Renal cortical epithelial cell (primary cell): Measurements from ENCODE around the gene EML1. TPM values are rescaled to one million over a fixed set of nuclear protein-coding genes. Genes with fewer than 3 reads are reported as not detected.

ENCODE experiments used
- DNase-seq: peaks from one replicate; pipeline ENCODE4 v3.0.0-alpha.2; 2011; ENCODE audit warnings: low read depth
- total RNA-seq: library from RNA; depleted of rRNA; stranded (reverse); fragments of >200 nt; gene quantifications from 2 replicates; pipeline ENCODE4 v1.2.3, GENCODE V29; 2014

Gene EML1
- total RNA-seq, 1 donor from 2014 or later = 130 TPM

DNA sequence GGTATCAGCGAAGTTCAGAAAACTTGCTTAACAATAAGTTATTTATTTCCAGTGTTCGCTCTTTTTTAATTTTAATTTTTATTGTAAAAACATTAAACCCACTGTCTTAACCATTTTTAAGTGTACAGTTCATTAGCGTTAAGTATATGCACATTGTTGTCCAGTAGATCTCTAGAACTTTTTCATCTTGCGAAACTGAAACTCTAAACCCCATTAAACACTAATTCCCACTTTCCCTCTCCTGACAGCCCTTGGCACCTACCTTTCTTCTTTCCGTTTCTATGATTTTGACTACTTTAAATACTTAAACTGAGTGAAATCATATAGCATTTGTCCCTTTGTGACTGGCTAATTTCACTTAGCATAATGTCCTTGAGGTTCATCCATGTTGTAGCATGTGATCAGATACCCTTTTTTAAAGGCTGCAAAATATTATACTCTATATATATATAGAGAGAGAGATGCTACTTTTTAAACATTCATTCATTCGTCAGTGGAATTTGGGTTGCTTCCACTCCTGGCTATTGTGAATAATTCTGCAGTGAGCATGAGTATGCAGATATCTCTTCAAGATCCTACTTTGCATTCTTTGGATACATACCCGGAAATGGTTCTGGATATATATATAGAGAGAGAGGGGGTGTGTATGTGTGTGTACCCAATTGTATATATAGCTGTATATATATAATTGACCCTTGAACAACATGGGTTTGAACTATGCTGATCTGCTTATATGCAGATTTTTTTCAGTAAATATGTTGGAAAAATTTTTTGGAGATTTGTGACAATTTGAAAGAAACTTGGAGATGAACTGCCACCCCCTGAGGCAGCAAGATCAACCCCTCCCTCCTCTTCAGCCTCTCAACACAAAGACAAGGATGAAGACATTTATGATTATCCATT lies 197.3 kb downstream of the EML1 start:
- DNase-seq = no peak

DNA sequence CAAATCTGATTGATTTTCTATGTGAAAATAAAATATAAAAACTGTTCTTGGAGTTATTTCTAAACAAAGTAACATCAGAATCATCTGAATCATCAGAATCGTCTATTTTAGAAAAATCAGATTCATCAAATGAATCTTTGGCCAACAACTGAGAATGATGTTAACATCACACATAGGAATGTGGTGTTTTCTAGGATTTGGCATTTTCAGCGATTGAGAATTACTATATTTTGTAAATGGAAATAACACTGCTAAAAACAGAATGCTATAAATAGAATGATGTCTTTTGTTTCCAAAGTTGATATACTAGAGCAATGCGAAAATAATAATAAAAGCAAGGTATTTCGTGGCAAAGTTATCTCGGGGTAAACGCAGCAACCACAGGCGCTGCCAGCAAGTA lies 198.1 kb downstream of the EML1 start:
- DNase-seq = no peak

Other genes starting within 250 kb of the EML1 start
- 11.0 and 11.6 TPM in 2 replicates for gene CCDC85C, start 189.2 kb upstream of the EML1 start, total RNA-seq
- gene HHIPL1, start 148.3 kb upstream of the EML1 start, total RNA-seq = 1.8 and 2.6 TPM in 2 replicates
- gene CYP46A1, start 109.1 kb upstream of the EML1 start, total RNA-seq = 0.50 TPM in 1 of 2 replicates, not detected in the other